NCI-H1436 (cell line): ENCODE measurements around the gene NUDT12.

Experiments used
- DNase-seq: peaks from one replicate; lab custom pipeline; 2025; lab: John Stamatoyannopoulos, UW

NUDT12 gene

DNA sequence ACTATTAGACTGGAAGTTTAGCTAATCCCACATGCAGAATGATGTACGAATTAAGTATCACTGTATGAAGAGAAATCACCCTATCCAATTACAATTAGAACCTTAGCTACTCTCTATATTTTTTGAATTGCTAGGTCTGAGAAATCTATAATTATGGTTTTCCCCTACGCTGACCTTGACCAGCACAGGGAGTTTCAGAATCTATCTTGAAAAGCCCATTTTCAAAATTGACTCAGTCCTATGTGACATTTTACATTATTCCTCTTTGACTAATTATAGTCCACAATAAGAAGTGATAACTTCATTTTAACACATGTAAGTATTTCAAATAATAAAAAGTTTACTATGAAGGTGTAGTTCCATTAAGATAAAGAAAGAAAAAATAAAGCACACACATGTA lies 21.5 kb downstream of the NUDT12 start:
- DNase-seq: no peak

GRCh38 chr5:103539376-103540330 lies 22.9 kb downstream of the NUDT12 start:
- no peak for DNase-seq

- no peak for DNase-seq
These were observed 30.4 kb downstream of the NUDT12 start for GRCh38 chr5:103532086-103532734.

DNA sequence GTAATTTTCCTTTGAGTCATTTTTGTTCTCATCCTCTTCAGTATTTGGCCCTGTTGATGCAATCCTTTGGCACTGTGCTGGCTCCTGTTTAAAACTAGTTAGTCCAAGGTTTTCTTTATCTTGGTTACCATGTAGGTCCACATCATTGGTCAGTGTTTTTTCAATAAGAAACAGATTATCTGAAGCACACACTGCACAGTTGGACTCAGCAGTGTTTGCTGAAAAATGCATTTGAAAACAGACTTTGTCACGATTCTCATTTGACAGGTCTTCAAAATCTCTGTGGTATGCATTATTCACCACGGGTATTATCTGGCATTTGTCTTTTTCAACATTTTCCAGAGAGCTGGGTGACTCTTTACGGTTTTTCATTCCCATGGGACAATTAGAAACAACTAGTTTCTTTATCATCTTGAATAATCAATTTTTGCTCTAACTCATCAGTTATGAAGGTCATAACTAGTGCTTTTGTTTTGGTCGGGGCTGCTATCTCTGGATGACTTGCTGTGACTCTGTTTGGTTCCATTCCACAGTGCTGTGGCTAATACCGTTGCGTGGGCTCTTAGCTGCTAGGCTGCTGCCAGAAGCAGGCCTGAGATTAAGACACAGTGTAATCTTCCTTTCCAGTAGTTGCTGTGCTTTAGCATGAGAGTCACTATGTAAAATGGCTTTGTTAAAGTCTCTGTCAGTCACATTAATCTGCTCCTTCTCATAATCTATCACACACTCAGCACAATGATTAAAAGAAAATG lies 36.2 kb downstream of the NUDT12 start:
- DNase-seq: no peak

GRCh38 chr5:103525361-103525760 lies 37.2 kb downstream of the NUDT12 start:
- no peak for DNase-seq

GRCh38 chr5:103523319-103523718 lies 39.3 kb downstream of the NUDT12 start:
- DNase-seq: no peak

DNA sequence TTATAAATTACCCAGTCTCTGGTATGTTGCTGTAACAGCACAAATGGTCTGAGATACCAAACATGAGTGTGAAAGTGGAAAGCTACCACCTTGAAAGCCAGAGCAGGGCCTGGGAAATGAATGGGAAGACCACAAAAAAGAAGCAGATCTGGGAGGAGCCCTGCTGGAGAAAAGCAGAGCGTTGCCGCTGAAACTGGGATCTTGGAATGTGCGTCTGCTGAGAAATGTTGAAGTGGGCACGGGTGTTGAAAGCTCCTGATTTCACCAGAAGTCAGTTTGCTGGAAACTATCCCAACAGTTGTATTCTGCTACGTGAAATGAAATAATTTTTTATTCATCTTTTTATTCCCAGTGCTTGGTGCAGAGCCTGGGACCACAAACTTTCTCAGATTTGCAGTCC lies 40.0 kb downstream of the NUDT12 start:
- DNase-seq: no peak

DNA sequence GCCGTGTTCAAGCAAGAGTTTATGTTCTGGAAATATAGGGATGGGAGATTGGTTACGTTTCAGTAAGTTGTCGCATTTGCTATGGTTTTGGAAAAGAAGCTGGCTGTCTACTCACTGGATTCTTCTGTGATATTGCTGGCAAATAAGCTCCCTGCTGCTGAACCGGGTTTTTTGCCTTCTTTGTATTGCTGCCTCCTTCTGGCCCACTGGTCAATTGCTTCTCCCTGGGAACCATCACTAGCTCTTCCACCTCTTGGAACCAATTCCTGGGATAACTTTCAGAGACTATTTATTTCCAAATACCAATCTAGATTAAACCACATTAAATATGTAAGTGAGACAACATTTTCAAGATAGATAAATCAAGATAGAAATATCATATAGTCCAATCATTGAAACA lies 43.0 kb downstream of the NUDT12 start:
- DNase-seq: no peak

GRCh38 chr5:103514371-103514770 lies 48.2 kb downstream of the NUDT12 start:
- DNase-seq: no peak

DNA sequence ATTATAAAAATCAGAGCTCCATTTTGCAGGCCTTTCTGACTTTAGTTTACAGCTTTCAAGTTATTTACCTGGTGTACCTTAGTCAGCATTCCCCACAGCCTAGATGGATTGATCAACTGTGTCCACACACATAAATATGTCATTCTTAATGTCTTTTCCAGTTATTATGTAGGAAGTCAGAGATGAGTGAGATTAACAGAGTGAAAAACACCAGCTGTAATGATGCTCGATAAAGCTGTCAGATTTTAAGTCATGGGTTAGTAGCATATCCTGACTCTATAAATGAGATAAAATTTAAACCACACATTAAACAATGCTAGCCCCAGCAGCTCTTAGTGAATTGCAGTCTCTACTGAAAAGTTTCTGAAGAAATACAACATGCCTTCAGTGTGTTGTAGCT lies 48.9 kb downstream of the NUDT12 start:
- no peak for DNase-seq

DNA sequence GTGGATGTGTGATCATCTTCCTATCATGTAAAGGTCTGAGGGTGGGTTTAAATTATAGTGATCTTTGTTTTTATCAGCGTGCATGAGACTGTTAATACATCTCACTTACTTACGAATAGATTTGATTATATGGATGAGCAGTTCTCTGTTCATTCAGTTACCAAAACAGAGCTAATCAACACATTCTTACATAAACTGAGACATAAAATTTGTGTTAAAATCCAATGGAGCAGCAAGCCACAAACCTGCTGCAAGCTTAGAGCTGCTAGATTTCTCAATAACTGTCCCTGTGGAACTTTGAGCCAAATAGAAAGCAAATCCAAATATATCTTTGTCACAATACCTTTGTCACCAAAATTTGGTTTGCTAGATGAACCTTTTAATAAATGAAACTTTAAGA lies 50.1 kb downstream of the NUDT12 start:
- no peak for DNase-seq

DNA sequence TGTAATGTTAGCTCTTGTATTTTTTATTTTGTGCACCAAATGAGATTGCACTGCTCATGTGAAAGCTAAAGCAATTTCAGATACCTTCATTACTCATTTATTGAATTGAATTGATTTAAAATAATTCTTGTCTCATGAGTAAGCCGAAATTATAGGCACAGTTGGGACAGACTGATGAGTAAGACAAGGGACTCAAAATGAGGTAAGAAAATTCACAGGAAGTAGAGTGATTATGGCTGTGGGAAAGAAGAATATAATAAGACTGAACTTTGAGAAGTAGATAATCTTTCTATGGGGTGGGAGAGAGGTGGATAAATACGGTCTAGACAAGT lies 51.1 kb downstream of the NUDT12 start:
- no peak for DNase-seq

GRCh38 chr5:103510851-103511553 lies 51.6 kb downstream of the NUDT12 start:
- DNase-seq: no peak

DNA sequence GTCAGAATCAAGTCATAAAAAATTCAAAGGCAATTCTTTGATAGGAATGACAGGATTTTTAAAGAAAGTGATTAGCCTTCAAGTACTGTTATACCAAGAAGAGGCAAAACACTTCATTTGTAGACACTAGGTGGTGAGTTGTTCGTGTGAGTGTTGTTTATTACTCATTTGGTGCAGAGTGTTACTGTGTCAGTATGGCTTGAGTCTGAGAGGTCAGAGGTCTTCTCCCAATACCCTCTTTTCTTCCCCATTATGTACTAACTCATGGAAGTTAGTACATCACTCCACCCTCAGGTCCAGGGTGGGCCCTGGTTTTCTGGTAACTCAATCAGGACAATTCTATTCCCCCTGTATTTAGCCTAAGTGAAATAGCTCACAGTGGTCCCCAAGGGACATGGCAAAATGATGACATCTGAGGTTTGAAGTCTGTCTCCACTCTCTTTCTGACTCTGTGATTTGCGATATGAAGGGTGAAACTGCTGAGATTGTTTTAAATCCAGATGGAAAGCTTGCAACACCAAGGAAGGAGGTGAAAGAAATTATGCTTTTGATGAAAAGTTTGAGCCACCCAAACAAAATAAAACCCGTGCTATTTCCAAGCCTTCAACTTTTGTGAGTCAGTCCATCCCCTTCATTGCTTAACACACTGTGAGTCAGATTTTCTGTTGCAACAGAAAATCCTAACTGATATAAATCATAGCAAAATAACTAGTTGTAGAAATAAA lies 56.8 kb downstream of the NUDT12 start:
- no peak for DNase-seq

DNA sequence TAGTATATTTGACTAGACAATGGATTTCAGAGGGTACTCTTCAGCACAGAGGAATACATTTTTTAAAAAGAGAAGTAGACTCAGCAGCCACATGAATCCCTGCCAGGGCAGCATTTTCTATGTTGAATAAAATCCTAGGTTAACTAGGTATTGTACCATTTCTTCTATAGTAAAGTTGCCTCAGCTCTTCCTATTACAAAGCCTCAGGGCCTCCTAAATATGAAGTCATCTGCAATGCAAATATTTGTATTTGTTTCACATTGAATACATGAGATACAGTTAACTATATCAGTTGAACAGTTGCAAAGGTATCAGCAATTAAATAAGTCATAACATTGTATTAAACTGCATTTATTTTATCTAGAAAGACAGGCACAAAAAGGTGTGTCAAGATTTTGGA lies 59.5 kb downstream of the NUDT12 start:
- DNase-seq: no peak

- no peak for DNase-seq
These were observed 59.9 kb downstream of the NUDT12 start for GRCh38 chr5:103502662-103503061.
